Smooth muscle cell (in vitro differentiated cells): Measurements from ENCODE around the gene CASR. TPM values are rescaled to one million over a fixed set of nuclear protein-coding genes. Genes with fewer than 3 reads are reported as not detected.

Experiments
- DNase-seq: peaks from one replicate; lab custom pipeline; 2025; ENCODE audit not compliant: unreplicated experiment; lab: John Stamatoyannopoulos, UW
- H2AFZ ChIP-seq: fragments of 200-600 bp; sonication (generic); 2 replicates; pipeline ENCODE4 v1.6.0; 2016; ENCODE audit warnings: antibody characterized with exemption, low read depth, mild to moderate bottlenecking
- H3F3A ChIP-seq: fragments of 200-600 bp; sonication (generic); 2 replicates; pipeline ENCODE4 v1.6.0; 2017; ENCODE audit warnings: antibody characterized with exemption, low read depth
- H3K27ac ChIP-seq: fragments of 200-600 bp; sonication (generic); 2 replicates; pipeline ENCODE4 v1.5.1; 2016; ENCODE audit warnings: low read depth, mild to moderate bottlenecking
- H3K27me3 ChIP-seq: fragments of 200-600 bp; sonication (generic); 2 replicates; pipeline ENCODE4 v1.6.1; 2016; ENCODE audit warnings: low read depth, mild to moderate bottlenecking
- H3K36me3 ChIP-seq: fragments of 200-600 bp; sonication (generic); 2 replicates; pipeline ENCODE4 v1.5.1; 2016; ENCODE audit warnings: low read depth
- H3K4me1 ChIP-seq: fragments of 200-600 bp; sonication (generic); 2 replicates; pipeline ENCODE4 v1.5.1; 2016; ENCODE audit warnings: low read depth
- H3K4me2 ChIP-seq: fragments of 200-600 bp; sonication (generic); 2 replicates; pipeline ENCODE4 v1.6.0; 2016; ENCODE audit warnings: mild to moderate bottlenecking
- H3K4me3 ChIP-seq: fragments of 200-600 bp; sonication (generic); 2 replicates; pipeline ENCODE4 v1.5.1; 2016; ENCODE audit warnings: mild to moderate bottlenecking
- H3K79me2 ChIP-seq: fragments of 200-600 bp; sonication (generic); 2 replicates; pipeline ENCODE4 v1.6.0; 2016; ENCODE audit warnings: low read depth, mild to moderate bottlenecking
- H3K9ac ChIP-seq: fragments of 200-600 bp; sonication (generic); 2 replicates; pipeline ENCODE4 v1.6.0; 2016; ENCODE audit warnings: low read depth
- H3K9me3 ChIP-seq: fragments of 200-600 bp; sonication (generic); replicated peaks from 2 replicates; pipeline ENCODE4 v1.5.1; 2016; ENCODE audit warnings: low read depth
- H4K20me1 ChIP-seq: fragments of 200-600 bp; sonication (generic); 2 replicates; pipeline ENCODE4 v1.6.0; 2016; ENCODE audit warnings: low read depth
- WGBS: methylation state at CpG from one replicate; pipeline ENCODE4 v1.1.7; 2016; ENCODE audit warnings: low lambda C conversion rate; 5-methylcytosine and 5-hydroxymethylcytosine counted together
- polyA plus RNA-seq: library from polyadenylated mRNA; unstranded; fragments of >200 nt; fragmentation: Nextera tagmentation; extraction: Ambion mirVana; gene quantifications from 2 replicates; pipeline ENCODE4 v1.2.1, GENCODE V29; 2016
- total RNA-seq: library from RNA; depleted of rRNA; stranded (reverse); fragments of >200 nt; gene quantifications from 2 replicates; pipeline ENCODE4 v1.2.3, GENCODE V29; 2014
- TF ChIP-seq, protein P1 (sequence below): fragments of 200-600 bp; sonication (generic); IDR thresholded peaks from 2 replicates; pipeline ENCODE4 v1.5.1; 2017; ENCODE audit warnings: borderline replicate concordance, mild to moderate bottlenecking, antibody characterized with exemption; ENCODE audit not compliant: insufficient read depth, poor library complexity, severe bottlenecking

The CASR gene
- total and polyA plus RNA-seq, 2 experiments from 2014 or later = not detected

DNA sequence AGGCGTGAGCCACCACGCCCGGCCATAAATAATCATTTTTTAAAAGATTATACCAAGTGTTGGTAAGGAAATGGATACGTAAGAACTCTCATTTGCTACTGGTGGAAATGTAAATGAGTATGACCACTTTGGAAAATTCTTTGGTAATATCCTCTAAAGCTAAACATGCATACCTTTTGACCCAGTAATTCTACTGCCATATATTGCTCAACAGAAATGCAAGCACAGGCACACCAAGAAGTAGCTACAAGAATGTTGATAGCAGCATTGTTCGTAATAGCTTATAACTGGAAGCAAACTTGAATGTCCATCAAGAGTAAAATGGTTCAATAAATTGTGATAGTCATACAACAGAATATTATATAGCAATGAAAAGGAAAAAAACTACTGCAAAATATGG, 4.8 kb upstream of the CASR start:
- H3K4me2 ChIP-seq = no peak overlapping the region
- no peak overlapping the region for H2AFZ ChIP-seq
- H3K9me3 ChIP-seq = no peaks in the 10 kb centered on the region
- no peak overlapping the region for H3K4me3 ChIP-seq
- no peaks in the 10 kb centered on the region for H3F3A ChIP-seq
- no peak overlapping the region for H3K9ac ChIP-seq
- no peaks in the 10 kb centered on the region for H3K36me3 ChIP-seq
- H3K79me2 ChIP-seq = no peaks in the 10 kb centered on the region
- WGBS = 83% methylated on average over 5 of the region's 5 CpGs
- TF ChIP-seq, protein P1, sequence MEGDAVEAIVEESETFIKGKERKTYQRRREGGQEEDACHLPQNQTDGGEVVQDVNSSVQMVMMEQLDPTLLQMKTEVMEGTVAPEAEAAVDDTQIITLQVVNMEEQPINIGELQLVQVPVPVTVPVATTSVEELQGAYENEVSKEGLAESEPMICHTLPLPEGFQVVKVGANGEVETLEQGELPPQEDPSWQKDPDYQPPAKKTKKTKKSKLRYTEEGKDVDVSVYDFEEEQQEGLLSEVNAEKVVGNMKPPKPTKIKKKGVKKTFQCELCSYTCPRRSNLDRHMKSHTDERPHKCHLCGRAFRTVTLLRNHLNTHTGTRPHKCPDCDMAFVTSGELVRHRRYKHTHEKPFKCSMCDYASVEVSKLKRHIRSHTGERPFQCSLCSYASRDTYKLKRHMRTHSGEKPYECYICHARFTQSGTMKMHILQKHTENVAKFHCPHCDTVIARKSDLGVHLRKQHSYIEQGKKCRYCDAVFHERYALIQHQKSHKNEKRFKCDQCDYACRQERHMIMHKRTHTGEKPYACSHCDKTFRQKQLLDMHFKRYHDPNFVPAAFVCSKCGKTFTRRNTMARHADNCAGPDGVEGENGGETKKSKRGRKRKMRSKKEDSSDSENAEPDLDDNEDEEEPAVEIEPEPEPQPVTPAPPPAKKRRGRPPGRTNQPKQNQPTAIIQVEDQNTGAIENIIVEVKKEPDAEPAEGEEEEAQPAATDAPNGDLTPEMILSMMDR = no peak
- H4K20me1 ChIP-seq = no peaks in the 10 kb centered on the region
- peaks cover 40% of the 10 kb centered on the region for H3K27me3 ChIP-seq
- peaks cover 3% of the 10 kb centered on the region for H3K4me1 ChIP-seq
- no peak for DNase-seq
- H3K27ac ChIP-seq = no peak overlapping the region

- peak overlapping the region; percentile 80 for H3K4me2 ChIP-seq
- no peaks in the 10 kb centered on the region for H3K36me3 ChIP-seq
- no peak overlapping the region for H3K9ac ChIP-seq
- peak overlapping the region; percentile 32 for H3K4me3 ChIP-seq
- H3K79me2 ChIP-seq = no peaks in the 10 kb centered on the region
- H3K9me3 ChIP-seq = no peaks in the 10 kb centered on the region
- H3K27me3 ChIP-seq = peaks cover 92% of the 10 kb centered on the region
- TF ChIP-seq, protein P1 = no peak
- H4K20me1 ChIP-seq = no peaks in the 10 kb centered on the region
- no peak for DNase-seq
- no peak overlapping the region for H2AFZ ChIP-seq
- no peak overlapping the region for H3K27ac ChIP-seq
- H3K4me1 ChIP-seq = peaks cover 3% of the 10 kb centered on the region
- WGBS = 2% methylated on average over 23 of the region's 64 CpGs
- H3F3A ChIP-seq = no peaks in the 10 kb centered on the region
Observed at GRCh38 chr3:122183893-122184590, 574 bp downstream of the CASR start.

DNA sequence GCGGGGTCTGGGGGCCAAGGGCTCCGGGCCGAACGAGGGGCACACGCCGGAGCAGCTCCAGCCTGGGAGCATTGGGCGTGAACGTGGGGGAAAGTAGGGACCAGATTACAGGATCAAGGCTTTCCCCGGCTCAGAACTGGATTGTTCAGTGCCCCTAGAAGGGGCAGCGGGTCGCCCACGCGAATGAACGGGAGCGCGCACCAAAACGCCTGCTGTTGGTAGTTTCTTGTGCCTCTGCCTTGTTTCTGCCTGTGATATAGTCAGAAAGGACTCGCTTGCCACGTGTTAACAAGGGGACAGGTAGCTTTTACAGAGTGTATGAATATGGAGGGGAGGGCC, 1.1 kb downstream of the CASR start:
- WGBS = 13% methylated on average over 17 of the region's 19 CpGs

More for the DNA sequence above, 1.1 kb downstream of the CASR start:
- Histone ChIP-seq H4K20me1 (no peaks in the 10 kb centered on the region), H3K4me2 (peak overlapping the region; percentile 80), H3K4me1 (peaks cover 3% of the 10 kb centered on the region), H2AFZ (no peak overlapping the region), H3K9me3 (no peaks in the 10 kb centered on the region), H3K9ac (no peak overlapping the region), H3K36me3 (no peaks in the 10 kb centered on the region), H3K79me2 (no peaks in the 10 kb centered on the region), H3K4me3 (peak overlapping the region; percentile 32), H3K27ac (no peak overlapping the region), H3F3A (no peaks in the 10 kb centered on the region), H3K27me3 (peaks cover 95% of the 10 kb centered on the region)
- DNase-seq = no peak
- TF ChIP-seq, protein P1 = no peak
